BLaER1 (cell line): ENCODE measurements around the gene BOLL.

ENCODE experiments used
- H3K27ac ChIP-seq: shearing (Covaris generic); formaldehyde crosslinking; 2 replicates; pipeline ENCODE4 v1.8.1; 2022
- H3K27me3 ChIP-seq: shearing (Covaris generic); formaldehyde crosslinking; 2 replicates; pipeline ENCODE4 v1.8.1; 2022
- H3K36me3 ChIP-seq: shearing (Covaris generic); formaldehyde crosslinking; 2 replicates; pipeline ENCODE4 v1.8.1; 2022
- H3K4me1 ChIP-seq: shearing (Covaris generic); formaldehyde crosslinking; 2 replicates; pipeline ENCODE4 v1.8.1; 2022
- H3K4me2 ChIP-seq: shearing (Covaris generic); formaldehyde crosslinking; 2 replicates; pipeline ENCODE4 v1.8.1; 2022
- H3K4me3 ChIP-seq: shearing (Covaris generic); formaldehyde crosslinking; 2 replicates; pipeline ENCODE4 v1.8.1; 2022
- H3K9ac ChIP-seq: shearing (Covaris generic); formaldehyde crosslinking; 2 replicates; pipeline ENCODE4 v1.8.1; 2022
- H3K9me3 ChIP-seq: shearing (Covaris generic); formaldehyde crosslinking; 2 replicates; pipeline ENCODE4 v1.8.1; 2022
- H4K20me1 ChIP-seq: shearing (Covaris generic); formaldehyde crosslinking; 2 replicates; pipeline ENCODE4 v1.8.1; 2022
- Cebpa-rat ChIP-seq: shearing (Covaris generic); IDR thresholded peaks from 2 replicates; pipeline ENCODE4 v1.8.1; 2022

Gene BOLL

DNA sequence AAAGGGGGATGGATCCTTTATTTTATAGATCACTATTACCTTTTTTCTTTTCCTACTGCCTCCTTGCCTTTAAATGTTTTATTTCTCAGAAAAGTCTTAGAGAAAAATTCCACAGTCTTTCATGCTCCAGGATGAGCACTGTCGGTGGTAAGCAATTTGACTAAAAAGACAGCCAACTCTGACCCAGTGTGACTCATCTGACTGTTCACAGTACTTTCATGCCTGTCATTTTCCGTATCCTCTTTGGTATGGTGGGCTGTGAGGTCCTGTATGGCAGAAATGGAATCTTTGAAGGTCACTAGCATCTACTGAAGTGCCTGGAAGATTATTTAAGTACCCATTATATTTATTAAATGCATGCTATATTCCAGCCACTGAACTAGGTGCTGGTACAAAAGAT lies 107.6 kb downstream of the BOLL start:
- H3K9ac ChIP-seq, result no peak overlapping the region
- no peaks in the 10 kb centered on the region for H3K27me3 ChIP-seq
- H3K4me2 ChIP-seq, result no peak overlapping the region
- H3K9me3 ChIP-seq, result no peaks in the 10 kb centered on the region
- no peak overlapping the region for H3K27ac ChIP-seq
- no peaks in the 10 kb centered on the region for H4K20me1 ChIP-seq
- H3K4me1 ChIP-seq, result no peaks in the 10 kb centered on the region
- no peak overlapping the region for H3K4me3 ChIP-seq
- TF ChIP-seq Cebpa-rat, result no peak
- no peaks in the 10 kb centered on the region for H3K36me3 ChIP-seq

DNA sequence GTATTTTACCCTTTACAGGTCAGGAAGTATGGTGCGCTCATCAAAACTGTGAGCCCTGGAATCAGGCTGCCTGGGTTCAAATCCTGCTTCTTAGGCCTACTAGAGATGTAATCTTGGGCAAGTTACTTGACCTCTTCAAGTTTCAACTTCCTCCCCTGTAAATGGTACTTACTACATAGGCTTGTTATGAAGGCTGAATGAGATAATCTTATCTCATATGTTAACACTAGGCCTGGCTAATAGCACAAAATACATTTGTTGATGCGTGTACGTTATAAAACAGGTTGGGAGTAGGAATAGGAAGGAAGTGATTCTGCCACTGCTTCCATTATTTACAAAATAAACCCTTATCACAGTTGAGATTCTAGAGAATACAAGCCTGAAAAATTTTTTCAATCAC lies 108.1 kb downstream of the BOLL start:
- H3K4me2 ChIP-seq, result no peak overlapping the region
- H3K36me3 ChIP-seq, result no peaks in the 10 kb centered on the region
- H3K27me3 ChIP-seq, result no peaks in the 10 kb centered on the region
- H3K4me3 ChIP-seq, result no peak overlapping the region
- no peak overlapping the region for H3K27ac ChIP-seq
- no peaks in the 10 kb centered on the region for H3K9me3 ChIP-seq
- H3K4me1 ChIP-seq, result no peaks in the 10 kb centered on the region
- TF ChIP-seq Cebpa-rat, result no peak
- H3K9ac ChIP-seq, result no peak overlapping the region
- H4K20me1 ChIP-seq, result no peaks in the 10 kb centered on the region
